Heart left ventricle (tissue), 16 donors: ENCODE data around the gene P2RX6. TPM values are rescaled to one million over a fixed set of nuclear protein-coding genes. Genes with fewer than 3 reads are reported as not detected.

ENCODE experiments used
- ATAC-seq, 4 donors: fragments of 200-7000 bp; cut with Tn5 transposase; one replicate each; pipeline ENCODE4 v1.9.1; 2020 to 2022; ENCODE audit warnings: moderate library complexity in 4 of 4, mild to moderate bottlenecking in 3 of 4, moderate number of reproducible peaks in 1 of 4
- DNase-seq, 5 donors: peaks; one replicate each; pipeline ENCODE4 v3.0.0-alpha.2; 2020
- H3K27ac ChIP-seq, 12 donors: fragments of 200-600 bp; sonication (generic) in 4 of 12; one replicate each; pipeline versions ENCODE4 v1.5.0 to v1.8.0; 2016 to 2022; ENCODE audit warnings: mild to moderate bottlenecking in 2 of 12
- H3K27me3 ChIP-seq, 9 donors: fragments of 200-600 bp; sonication (generic) in 2 of 9; one replicate each; pipeline versions ENCODE4 v1.5.1 to v1.8.0; 2016 to 2022; ENCODE audit warnings: mild to moderate bottlenecking in 3 of 9
- H3K36me3 ChIP-seq, 9 donors: fragments of 200-600 bp; sonication (generic) in 2 of 9; one replicate each; pipeline versions ENCODE4 v1.5.0 to v1.8.0; 2018 to 2022; ENCODE audit warnings: mild to moderate bottlenecking in 2 of 9
- H3K4me1 ChIP-seq, 12 donors: fragments of 200-600 bp; sonication (generic) in 4 of 12; one replicate each; pipeline versions ENCODE4 v1.5.0 to v1.8.0; 2016 to 2022; ENCODE audit warnings: mild to moderate bottlenecking in 3 of 12
- H3K4me3 ChIP-seq, 12 donors: fragments of 200-600 bp; sonication (generic) in 4 of 12; one replicate each; pipeline versions ENCODE4 v1.5.0 to v1.8.0; 2017 to 2022; ENCODE audit warnings: mild to moderate bottlenecking in 9 of 12, moderate library complexity in 4 of 12
- H3K9me3 ChIP-seq, 12 donors: fragments of 200-600 bp; sonication (generic) in 4 of 12; one replicate each; pipeline versions ENCODE4 v1.5.0 to v1.8.0; 2016 to 2022; ENCODE audit warnings: mild to moderate bottlenecking in 1 of 12
- CTCF ChIP-seq, 12 donors: fragments of 200-600 bp; sonication (generic) in 4 of 12; IDR thresholded peaks; one replicate each; pipeline versions ENCODE4 v1.5.0 to v1.8.0; 2018 to 2022; ENCODE audit warnings: antibody characterized with exemption in 12 of 12, mild to moderate bottlenecking in 5 of 12
- POLR2A ChIP-seq, 2 donors: fragments of 450-650 bp; IDR thresholded peaks; one replicate each; pipeline ENCODE4 v1.6.1; 2017; ENCODE audit warnings: antibody characterized with exemption in 2 of 2, mild to moderate bottlenecking in 2 of 2, moderate library complexity in 2 of 2
- WGBS, 4 donors: extraction: QIAGEN DNeasy Blood & Tissue Kit in 2 of 4; methylation state at CpG; one replicate each; pipeline versions ENCODE4 v1.1.5 to v1.1.7; 2013 to 2018; 5-methylcytosine and 5-hydroxymethylcytosine counted together
- intact Hi-C, 10 donors: fragments of 100-400 bp; cut with DNase I; formaldehyde crosslinking; loops; one replicate each; pipeline versions ENCODE4 v1.11.1 to v1.14.2; 2022
- polyA plus RNA-seq, 2 donors: library from polyadenylated mRNA; stranded (reverse); fragments of 200-250 nt; gene quantifications; one replicate each; pipeline ENCODE4 v1.2.3, GENCODE V29; 2013
- total RNA-seq, 9 donors: library from RNA; depleted of rRNA in 2 of 9; stranded (reverse); fragments of >200 nt in 2 of 9; fragmentation: NEBNext Ultra II Directional in 3 of 9; extraction: Animal tissue kit (Norgen Biotek cat#: 25700) in 3 of 9; gene quantifications; one replicate each; pipeline versions ENCODE4 v1.1.0 to v1.2.4, GENCODE V29; 2016 to 2023
- donor health status: ischemic (EF 13 %, LVEDD 7.1; RV severe dilation, severe dysfunction).
- donor health status: healthy with polysubstance abuse.
- donor health status: DM: no; HTN: yes; CAD: no.
- donor health status: DM: no; HTN: no; CAD: no.
- donor health status: ischemic (EF 25% LVEDD 6.9; RV normal size, moderate dysfunction).
- donor health status: ischemic (EF 25% LVEDD 5.7; RV mildly dilated, moderate dysfunction).
- donor health status: healthy.
- donor health status: DM: yes; HTN: yes; CAD: no.
- donor health status: ischemic (EF 35%, LVEDD 5.7; RV mildly dilated, moderate dysfunction).
- donor health status: nonischemic (EF 11% LVEDD 7.7; RV severe dilation, severe dysfunction).
- donor health status: DM: yes; HTN: yes; CAD: no.
- donor health status: PGD.
- donor health status: ischemic (EF 29% LVEDD 5.4; RV normal size, mild dysfunction).
- donor health status: nonischemic (EF 23%, LVEDD 6.1; RV moderate dilation, normal function).

The P2RX6 gene
- total and polyA plus RNA-seq, 11 donors, result 0.06 to 4.8 (median 1.5) TPM

- TF ChIP-seq POLR2A (IDR thresholded peaks at IDR 0.05), result no peak
- TF ChIP-seq CTCF (IDR thresholded peaks at IDR 0.05), result no peak
- H3K9me3 ChIP-seq, result no peaks in the 10 kb centered on the region
- H3K27ac ChIP-seq, result no peak within 1 kb of the TSS
- 5 to 17% (median 7%) methylated on average over 13 to 59 of the region's 59 CpGs for WGBS, 4 donors
- intact Hi-C loops, result loop anchor here in 1 of 10 donors (10.0 kb wide), 1 partner anchor 63 kb away; no protein-coding TSS in a partner anchor
- H3K27me3 ChIP-seq, result peaks cover 9 to 52% (median 22%) of the 10 kb centered on the region in 9 donors
- no peaks in the 10 kb centered on the region for H3K36me3 ChIP-seq
- peaks cover 0 to 17% (median 6%) of the 10 kb centered on the region in 12 donors for H3K4me1 ChIP-seq
- peak in 2 of 4 donors; percentile 13 to 56 for ATAC-seq
- H3K4me3 ChIP-seq, result peak within 1 kb of the TSS in 11 of 12 donors; percentile 1 to 51 (median 41)
- peak in 1 of 5 donors; percentile 61 for DNase-seq
Measured at GRCh38 chr22:21032037-21032867, 17.3 kb downstream of the P2RX6 start, which contains the start of gene SLC7A4. Gene SLC7A4 (minus strand): TSS chr22:21032561. CDS start chr22:21031812, 749 bp downstream.

- DNase-seq, result peak in 1 of 5 donors; percentile 32
- intact Hi-C loops, result loop anchor here in 1 of 10 donors (10.0 kb wide), 1 partner anchor 62 kb away; no protein-coding TSS in a partner anchor
- TF ChIP-seq POLR2A (IDR thresholded peaks at IDR 0.05), result no peak
- TF ChIP-seq CTCF (IDR thresholded peaks at IDR 0.05), result no peak
- peak overlapping the region in 5 of 12 donors; percentile 34 to 49 (median 41) for H3K4me3 ChIP-seq
- H3K9me3 ChIP-seq, result no peaks in the 10 kb centered on the region
- H3K27me3 ChIP-seq, result peaks cover 9 to 52% (median 22%) of the 10 kb centered on the region in 9 donors
- ATAC-seq, result no peak
- 73 to 91% (median 84%) methylated on average over 12 of the region's 12 CpGs for WGBS, 4 donors
- H3K27ac ChIP-seq, result no peak overlapping the region
- no peaks in the 10 kb centered on the region for H3K36me3 ChIP-seq
- H3K4me1 ChIP-seq, result peaks cover 0 to 13% (median 6%) of the 10 kb centered on the region in 12 donors
Measured at GRCh38 chr22:21032868-21033688, 18.1 kb downstream of the P2RX6 start.

DNA sequence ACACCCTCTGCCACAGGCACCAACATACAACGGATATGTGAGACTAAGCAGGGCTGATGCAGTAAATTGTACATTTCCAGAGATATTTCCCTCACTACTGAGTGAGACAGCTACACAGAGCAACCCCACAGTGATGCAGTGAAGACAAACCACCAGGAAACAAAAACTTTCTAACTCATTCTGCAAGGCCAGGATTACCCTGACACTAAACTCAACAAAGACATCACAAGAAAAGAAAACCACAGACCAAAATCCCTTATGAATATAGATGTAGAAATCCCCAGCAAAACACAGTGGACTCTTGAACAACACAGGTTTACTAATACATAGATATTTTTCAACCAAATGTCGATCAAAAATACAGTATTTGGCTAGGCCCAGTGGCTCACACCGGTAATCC, 18.9 kb downstream of the P2RX6 start:
- H3K4me1 ChIP-seq, result peaks cover 0 to 16% (median 6%) of the 10 kb centered on the region in 12 donors
- H3K4me3 ChIP-seq, result no peak overlapping the region
- WGBS, 4 donors, result 82 to 96% (median 94%) methylated on average over 3 of the region's 3 CpGs
- H3K27ac ChIP-seq, result no peak overlapping the region
- intact Hi-C loops, result loop anchor here in 1 of 10 donors (10.0 kb wide), 1 partner anchor 61 kb away; no protein-coding TSS in a partner anchor
- DNase-seq, result no peak
- H3K9me3 ChIP-seq, result no peaks in the 10 kb centered on the region
- TF ChIP-seq CTCF (IDR thresholded peaks at IDR 0.05) (no peak), POLR2A (IDR thresholded peaks at IDR 0.05) (no peak)
- no peaks in the 10 kb centered on the region for H3K36me3 ChIP-seq
- no peak for ATAC-seq
- peaks cover 9 to 44% (median 19%) of the 10 kb centered on the region in 9 donors for H3K27me3 ChIP-seq
